GM12892 (cell line): ENCODE measurements around the gene DNAJC9.
A peak's percentile ranks its signal among the peaks of the same experiment; 100 is the strongest.

Source experiments
- DNase-seq: peaks from one replicate; pipeline ENCODE4 v3.0.0; 2011; ENCODE audit not compliant: insufficient read length
- FAIRE-seq: peaks from 2 replicates; lab custom pipeline; 2011; peaks lifted over from hg19 to GRCh38; lab: Jason Lieb, UNC
- POLR2A ChIP-seq: IDR thresholded peaks from 2 replicates; pipeline ENCODE4 v1.6.1; 2011; ENCODE audit warnings: low read depth, low read length, control low read depth
- POLR2AphosphoS5 ChIP-seq: IDR thresholded peaks from 2 replicates; pipeline ENCODE4 v1.6.1; 2011; ENCODE audit warnings: low read depth, low read length, control low read depth
- TAF1 ChIP-seq: IDR thresholded peaks from 2 replicates; pipeline ENCODE4 v1.6.1; 2011; ENCODE audit warnings: low read depth, mild to moderate bottlenecking, control low read depth, low read length, borderline replicate concordance

Gene DNAJC9

GRCh38 chr10:73232887-73233286 lies 14.2 kb downstream of the DNAJC9 start:
- FAIRE-seq (no peak), DNase-seq (no peak)
- no peak for TF ChIP-seq POLR2AphosphoS5

- DNase-seq: no peak
- no peak for FAIRE-seq
These were observed 17.5 kb downstream of the DNAJC9 start for GRCh38 chr10:73229567-73229966.

GRCh38 chr10:73228247-73228646 lies 18.8 kb downstream of the DNAJC9 start:
- no peak for DNase-seq
- no peak for FAIRE-seq
- TF ChIP-seq POLR2A (no peak), POLR2AphosphoS5 (no peak), TAF1 (no peak)

More at GRCh38 chr10:73229567-73229966, 17.5 kb downstream of the DNAJC9 start:
- TF ChIP-seq POLR2AphosphoS5 (no peak), TAF1 (no peak), POLR2A (no peak)

GRCh38 chr10:73226663-73227062 lies 20.4 kb downstream of the DNAJC9 start:
- DNase-seq: no peak
- FAIRE-seq: no peak
- no peak for TF ChIP-seq POLR2A
- TF ChIP-seq TAF1: no peak
- no peak for TF ChIP-seq POLR2AphosphoS5

DNA sequence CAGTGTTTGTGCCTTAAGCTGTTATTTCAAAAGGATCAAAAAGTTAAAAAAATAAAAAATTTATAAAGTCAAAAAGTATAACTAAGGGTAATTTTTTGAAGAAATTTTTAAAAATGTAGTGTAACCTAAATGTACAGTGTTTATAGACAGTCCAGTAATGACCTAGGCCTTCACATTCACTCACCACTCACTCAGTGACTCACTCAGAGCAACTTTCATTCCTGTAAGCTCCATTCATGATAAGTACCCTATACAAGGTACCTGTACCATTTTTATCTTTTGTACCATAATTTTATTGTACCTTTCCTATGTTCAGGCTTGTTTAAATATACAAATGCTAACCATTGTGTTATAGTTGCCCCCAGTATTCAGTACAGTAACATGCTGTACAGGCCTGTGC lies 21.5 kb downstream of the DNAJC9 start:
- TF ChIP-seq POLR2AphosphoS5 (no peak), POLR2A (no peak), TAF1 (no peak)
- FAIRE-seq (no peak), DNase-seq (no peak)

- FAIRE-seq: no peak
- TF ChIP-seq TAF1 (no peak), POLR2AphosphoS5 (no peak), POLR2A (no peak)
These were observed 26.1 kb downstream of the DNAJC9 start for GRCh38 chr10:73220989-73221388.

GRCh38 chr10:73219384-73219783 lies 27.7 kb downstream of the DNAJC9 start:
- TF ChIP-seq TAF1: no peak
- no peak for TF ChIP-seq POLR2AphosphoS5
- TF ChIP-seq POLR2A: no peak
- FAIRE-seq (no peak), DNase-seq (no peak)

More at GRCh38 chr10:73220989-73221388, 26.1 kb downstream of the DNAJC9 start:
- no peak for DNase-seq

GRCh38 chr10:73218431-73219191 lies 28.4 kb downstream of the DNAJC9 start:
- no peak for DNase-seq
- FAIRE-seq: peak; percentile 79
- TF ChIP-seq POLR2AphosphoS5: no peak
- no peak for TF ChIP-seq TAF1
- no peak for TF ChIP-seq POLR2A

DNA sequence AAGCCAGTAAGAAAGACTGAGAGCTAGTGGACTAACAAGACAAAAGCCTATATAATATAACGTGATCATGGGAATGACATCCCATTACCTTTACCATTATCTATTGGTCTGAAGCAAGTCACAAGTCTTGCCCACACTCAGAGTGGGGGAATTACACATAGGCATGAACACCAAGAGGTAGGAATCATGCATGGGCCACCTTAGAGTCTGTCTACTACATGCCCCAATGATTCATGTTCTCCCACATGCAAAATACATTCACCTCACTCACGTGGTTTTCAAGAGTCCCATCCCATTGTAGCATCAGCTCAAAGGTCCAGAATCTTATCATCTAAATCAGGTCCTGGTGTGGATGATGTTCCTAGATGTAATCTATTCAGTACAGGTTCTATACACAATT lies 29.4 kb downstream of the DNAJC9 start:
- TF ChIP-seq POLR2A (no peak), TAF1 (no peak), POLR2AphosphoS5 (no peak)
- no peak for DNase-seq
- no peak for FAIRE-seq

DNA sequence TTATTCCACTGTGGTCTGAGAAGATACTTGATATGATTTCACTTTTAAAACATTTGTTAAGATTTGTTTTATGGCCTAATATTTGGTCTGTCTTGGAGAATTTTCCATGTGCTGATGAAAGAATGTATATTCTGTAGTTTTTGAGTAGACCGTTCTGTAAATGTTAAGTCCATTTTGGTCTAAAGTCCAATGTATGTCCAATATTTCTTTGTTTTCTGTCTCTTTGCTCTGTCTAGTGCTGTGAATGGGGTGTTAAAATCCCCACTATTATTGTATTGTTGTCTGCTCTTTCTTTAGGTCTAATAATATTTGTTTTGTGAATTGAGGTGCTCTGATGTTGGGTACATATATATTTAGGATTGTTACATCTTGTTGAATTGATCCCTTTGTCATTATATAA lies 31.3 kb downstream of the DNAJC9 start:
- no peak for DNase-seq
- TF ChIP-seq POLR2AphosphoS5 (no peak), TAF1 (no peak), POLR2A (no peak)
- FAIRE-seq: no peak

GRCh38 chr10:73211106-73211811 lies 35.8 kb downstream of the DNAJC9 start:
- FAIRE-seq (no peak), DNase-seq (no peak)
- TF ChIP-seq POLR2A: no peak
- no peak for TF ChIP-seq TAF1

DNA sequence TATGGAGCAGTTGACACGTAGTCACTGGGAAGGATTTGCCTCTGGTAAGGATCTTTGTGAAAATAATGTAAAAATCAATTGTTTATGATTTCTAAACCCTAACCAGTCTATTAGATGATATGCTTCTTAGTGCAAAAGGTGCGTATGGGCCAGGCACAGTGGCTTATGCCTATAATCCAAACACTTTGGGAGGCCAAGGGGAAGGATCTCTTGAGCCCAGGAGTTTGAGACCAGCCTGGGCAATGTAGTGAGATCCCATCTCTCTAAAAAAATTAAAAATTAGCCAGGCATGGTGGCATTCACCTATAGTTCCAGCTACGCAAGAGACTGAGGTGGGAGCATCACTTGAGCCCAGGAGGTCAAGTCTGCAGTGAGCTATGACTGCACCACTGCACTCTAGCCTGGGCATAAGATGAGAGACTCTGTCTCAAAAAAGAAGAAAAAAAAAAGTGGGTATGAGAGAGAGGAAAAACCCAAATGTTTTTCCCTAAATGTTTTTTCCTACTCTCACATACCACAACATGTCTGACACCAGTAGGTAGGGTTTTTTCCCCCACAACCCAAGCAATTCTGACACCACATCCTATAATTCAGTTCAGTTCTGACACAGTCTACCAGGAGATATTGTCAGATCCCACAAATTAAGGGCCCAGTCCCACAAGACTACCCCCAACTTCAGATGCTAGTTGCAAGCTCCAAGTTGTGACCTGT lies 36.5 kb downstream of the DNAJC9 start:
- DNase-seq: no peak
- TF ChIP-seq POLR2AphosphoS5 (no peak), TAF1 (no peak), POLR2A (no peak)
- no peak for FAIRE-seq

GRCh38 chr10:73209705-73210104 lies 37.4 kb downstream of the DNAJC9 start:
- TF ChIP-seq POLR2AphosphoS5 (no peak), TAF1 (no peak), POLR2A (no peak)
- DNase-seq: no peak
- FAIRE-seq: no peak
